Glomerular endothelial cell (primary cell): ENCODE results near the gene RPUSD1. TPM values are rescaled to one million over a fixed set of nuclear protein-coding genes. Genes with fewer than 3 reads are reported as not detected.
"Not testable (repeated sequence)": the region's sequence is repeated elsewhere in the genome, so short reads cannot be mapped to it uniquely, and the experiment has no call there.

ENCODE experiments used
- DNase-seq: peaks from one replicate; pipeline ENCODE4 v3.0.0-alpha.2; 2011; ENCODE audit warnings: low read depth, low spot score; ENCODE audit errors: extremely low read depth
- total RNA-seq: library from RNA; depleted of rRNA; stranded (reverse); fragments of >200 nt; gene quantifications from 2 replicates; pipeline ENCODE4 v1.2.3, GENCODE V29; 2015

Gene RPUSD1
- total RNA-seq, 1 donor from 2014 or later, result 42.1 TPM

DNA sequence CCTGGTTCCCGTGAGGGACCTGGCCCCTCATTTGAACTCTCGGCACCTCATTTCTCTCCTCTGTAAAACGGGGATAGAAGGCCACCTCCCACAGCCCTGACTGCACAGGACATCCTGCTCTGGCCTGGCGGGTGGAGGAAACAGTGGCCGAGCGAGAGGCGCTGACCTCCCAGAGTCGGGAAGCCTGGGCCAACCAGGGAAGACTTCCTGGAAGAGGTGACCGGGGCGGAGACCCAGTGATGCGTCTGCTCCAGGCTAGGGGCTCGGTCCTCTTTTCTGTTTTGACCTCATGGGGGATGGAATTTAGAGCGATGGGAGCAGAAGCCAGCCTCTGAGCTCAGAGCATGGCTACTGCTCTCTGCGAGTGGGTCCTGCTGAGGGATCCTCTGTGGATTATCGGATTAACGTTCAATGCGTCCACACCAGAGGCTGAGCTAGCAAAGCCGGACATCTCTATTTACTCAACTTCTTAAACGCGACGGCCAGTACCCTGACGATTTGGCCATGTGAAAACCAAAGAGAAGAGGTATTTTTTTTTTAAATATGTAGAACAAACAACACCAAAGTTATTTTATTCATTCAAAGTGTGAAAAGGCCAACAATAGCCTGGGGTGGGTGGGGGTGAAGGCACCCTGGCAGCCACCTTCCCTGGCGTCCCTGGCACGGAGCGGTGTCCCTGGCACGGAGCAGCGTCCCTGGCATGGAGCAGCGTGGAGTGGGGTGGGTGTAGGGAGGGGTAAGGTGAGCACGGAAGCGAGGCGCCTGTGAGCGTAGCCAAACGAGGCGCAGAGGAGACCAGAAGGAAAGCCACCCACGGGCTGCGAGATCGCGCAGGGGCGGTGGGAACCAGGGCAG lies 36.8 kb downstream of the RPUSD1 start:
- DNase-seq, result no peak

DNA sequence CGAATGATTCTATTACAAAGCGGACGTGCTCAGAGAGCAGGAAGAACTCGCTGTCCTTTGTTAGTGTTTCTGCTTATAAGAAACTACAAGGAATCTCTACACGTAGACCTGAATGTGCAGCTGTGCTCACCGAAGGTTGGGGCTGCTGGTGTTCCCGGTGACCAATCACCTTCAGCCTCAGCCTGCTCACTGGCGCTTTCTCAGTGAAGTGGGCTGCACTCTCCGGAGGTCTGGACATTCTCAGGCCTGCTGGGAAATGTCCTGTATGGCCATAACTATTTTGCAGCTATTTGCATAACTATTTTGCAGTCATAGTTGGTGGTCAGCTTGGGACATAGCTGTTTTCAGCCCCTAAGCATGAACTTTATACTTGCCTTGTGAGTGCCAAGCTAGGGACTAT lies 37.7 kb downstream of the RPUSD1 start:
- no peak for DNase-seq

DNA sequence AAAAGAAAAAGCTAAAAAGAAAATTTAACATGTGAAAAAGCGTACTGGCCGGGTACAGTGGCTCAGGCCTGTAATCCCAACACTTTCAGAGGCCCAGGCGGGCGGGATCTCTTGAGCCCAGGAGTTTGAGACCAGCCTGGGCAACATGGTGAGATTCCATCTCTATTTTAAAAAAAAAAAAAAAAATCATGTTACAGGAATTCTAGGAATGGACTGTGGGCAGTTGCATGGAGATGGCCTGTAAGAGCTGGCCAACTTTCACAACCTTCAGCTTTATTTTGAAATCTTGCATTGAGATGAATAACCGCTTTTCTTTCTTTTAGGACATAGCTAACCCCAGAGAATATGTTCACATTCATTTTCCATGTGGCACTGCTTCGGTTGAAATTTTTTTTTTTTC lies 39.2 kb downstream of the RPUSD1 start:
- no peak for DNase-seq

DNA sequence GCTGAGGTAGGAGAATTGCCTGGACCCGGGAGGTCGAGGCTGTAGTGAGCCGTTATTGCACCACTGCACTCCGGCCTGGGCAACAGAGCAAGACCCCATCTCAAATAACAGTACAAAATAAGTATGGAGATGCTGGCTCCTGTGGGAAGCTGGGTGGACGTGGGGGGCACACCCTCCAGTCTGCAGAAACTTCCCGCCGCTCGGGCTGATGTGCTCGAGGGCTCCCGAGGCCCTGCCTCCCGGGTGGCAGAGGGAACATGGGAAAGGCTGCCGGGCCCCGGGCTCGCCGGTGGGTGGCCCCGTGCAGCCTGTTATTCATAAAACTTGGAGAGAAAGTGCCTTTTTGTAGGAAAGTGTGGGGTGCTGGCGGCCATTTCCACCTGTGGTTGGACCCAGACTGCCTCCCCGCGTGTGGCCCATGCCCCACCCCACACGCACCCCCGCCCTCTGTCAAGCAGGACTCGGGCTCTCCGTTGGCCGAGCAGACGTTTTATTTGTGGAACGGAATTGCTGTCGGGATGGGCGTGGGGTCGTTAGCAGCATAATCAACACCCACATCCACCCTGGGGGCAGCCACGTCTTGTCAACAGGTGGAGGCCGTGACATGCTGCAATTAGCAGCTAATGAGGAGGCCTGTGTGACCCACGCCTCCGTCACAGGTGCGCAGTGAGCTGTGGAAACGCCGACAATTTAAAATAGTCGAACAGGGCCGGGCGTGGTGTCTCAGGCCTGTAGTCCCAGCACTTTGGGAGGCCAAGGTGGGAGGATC lies 40.0 kb downstream of the RPUSD1 start:
- DNase-seq, result no peak

DNA sequence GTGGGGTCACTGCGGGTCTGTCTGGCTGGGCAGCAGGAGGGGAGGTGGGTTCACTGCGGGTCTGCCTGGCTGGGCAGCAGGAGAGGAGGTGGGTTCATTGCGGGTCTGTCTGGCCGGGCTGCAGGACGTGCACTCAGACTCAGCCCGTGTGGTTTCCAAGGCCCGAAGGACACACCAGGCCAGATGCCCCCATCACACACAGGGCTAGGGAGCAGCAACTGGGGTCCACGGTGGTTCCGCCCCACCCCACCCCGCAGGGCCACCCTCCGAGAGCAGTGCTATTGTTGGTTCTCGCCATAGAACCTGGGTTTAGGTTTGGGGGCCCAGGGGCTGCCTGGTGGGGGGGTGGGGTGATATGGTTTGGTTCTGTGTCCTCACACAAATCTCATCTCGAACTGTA lies 41.5 kb downstream of the RPUSD1 start:
- no peak for DNase-seq

DNA sequence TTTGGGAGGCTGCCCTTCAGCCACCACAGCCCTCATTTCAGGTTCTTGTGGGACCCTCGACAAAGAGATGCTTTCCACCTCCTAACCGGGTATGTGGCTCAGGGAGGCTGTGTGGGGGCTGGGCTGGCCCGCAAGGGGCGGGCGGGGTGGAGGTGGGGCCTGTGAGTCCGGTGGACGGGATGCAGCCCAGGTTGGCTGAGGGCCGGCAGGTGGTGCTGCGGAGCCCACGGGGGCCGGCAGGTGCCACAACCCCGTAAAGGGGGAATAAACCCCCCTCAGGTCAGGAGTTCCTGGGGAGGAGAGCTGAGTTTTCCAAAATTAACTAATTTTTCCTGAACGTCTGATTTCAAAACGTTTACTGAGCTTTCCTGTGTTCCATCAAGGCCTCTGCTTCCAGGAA lies 42.4 kb downstream of the RPUSD1 start:
- no peak for DNase-seq

DNA sequence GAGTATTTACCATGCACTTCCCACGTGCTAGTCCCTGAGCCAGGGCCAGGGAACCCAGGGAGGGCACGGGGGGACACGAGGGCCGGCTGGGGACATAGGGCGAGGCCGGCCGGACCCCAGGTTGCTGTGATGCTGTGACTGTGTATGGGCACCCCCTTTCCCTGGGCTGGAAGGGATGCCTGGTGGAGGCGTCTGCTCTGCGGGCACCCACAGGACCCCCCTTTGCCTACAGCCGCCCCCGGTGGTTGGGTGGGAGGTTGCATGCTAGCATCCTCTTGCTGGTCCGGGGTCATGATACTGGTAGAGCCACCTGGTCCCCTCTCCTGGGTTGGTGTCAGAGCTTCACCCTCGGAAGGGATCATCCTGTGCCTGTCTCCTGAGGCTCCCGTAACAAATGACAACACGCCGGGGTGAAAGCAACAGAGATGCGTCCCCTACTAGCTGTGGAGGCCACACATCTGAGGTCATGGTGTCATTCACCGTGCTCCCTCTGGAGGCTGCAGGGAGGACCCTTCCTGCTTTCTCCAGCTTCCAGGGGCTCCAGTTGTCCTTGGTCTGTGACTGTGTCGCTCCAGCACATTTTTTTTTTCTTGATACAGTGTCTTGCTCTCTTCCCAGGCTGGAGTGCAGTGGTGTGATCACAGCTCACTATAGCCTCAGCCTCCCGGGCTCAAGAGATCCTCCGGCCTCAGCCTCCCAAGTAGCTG lies 44.2 kb downstream of the RPUSD1 start:
- no peak for DNase-seq

DNA sequence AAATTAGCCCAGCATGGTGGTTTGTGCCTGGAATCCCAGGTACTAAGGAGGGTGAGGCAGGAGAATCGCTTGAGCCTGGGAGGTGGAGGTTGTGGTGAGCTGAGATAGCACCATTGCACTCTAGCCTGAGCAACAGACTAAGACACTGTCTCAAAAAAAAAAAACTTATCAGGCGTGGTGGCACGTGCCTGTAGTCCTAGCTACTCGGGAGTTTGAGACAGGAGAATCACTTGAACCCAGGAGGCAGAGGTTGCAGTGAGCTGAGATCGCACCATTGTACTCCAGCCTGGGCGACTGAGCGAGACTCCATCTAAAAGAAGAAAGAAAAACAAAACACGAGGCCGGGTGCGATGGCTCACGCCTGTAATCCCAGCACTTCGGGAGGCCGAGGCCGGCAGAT lies 45.3 kb downstream of the RPUSD1 start:
- not testable (repeated sequence) for DNase-seq

DNA sequence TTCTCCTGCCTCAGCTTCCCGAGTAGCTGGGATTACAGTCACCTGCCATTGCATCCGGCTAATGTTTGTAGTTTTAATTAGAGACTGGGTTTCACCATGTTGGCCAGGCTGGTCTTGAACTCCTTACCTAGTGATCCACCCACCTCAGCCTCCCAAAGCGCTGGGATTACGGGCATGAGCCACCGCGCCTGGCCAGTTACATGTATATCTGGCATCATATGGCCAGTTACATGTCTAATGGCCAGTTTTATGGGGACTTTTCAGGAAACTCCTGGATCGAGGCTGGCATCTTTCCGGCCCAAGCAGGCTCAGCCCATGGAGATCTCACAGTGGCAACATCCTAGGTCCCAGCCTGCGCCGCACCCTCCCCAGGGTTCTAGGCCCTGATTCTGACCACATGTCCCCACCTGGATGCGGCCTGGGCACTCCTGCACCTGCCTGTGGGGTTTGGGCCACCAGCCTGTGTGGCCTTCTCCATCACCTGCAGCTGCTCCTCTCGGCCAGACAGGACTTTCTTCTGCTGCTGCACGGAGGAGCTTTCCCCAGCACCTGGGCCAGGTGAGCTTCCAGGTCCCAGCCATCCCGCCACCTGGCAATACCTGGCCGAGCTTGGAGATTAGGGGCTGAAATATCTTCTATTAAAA lies 46.1 kb downstream of the RPUSD1 start:
- no peak for DNase-seq

DNA sequence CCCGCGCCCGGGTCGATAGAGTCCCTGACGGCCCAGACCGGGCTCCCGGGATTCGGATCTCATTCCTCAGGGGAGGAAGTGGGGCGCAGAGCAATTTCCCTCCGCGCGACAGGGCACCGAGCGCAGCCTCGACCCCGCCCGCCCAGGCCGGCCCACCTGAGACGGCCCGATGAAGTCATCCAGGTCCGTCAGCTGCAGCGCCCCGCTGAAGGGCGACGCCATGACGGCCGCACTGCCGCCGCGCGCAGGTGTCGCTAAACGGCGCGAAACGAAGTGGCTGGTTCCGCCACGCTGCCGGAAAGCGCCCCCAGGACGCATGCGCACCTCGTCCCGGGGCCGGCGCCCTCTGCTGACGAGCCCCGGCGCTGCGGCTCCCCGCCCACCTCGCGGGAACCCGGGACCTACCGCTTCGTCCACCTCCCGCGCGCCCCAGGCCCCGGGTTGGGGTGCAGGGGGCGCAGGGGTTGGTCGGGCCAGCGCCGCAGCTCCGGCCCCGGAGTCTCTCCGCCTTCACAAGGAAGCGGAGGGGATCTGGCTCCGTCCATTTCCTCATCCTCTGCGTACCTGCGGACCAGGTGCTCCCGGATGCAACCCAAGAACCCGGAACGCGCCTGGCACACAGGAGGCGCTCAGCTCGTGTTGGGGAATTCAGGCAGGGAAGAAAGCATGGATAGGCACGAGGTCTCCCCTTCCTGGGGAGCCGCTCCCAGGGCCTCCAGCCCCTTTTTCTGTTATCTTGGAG lies 47.2 kb downstream of the RPUSD1 start, which contains the start of gene CIAO3:
Gene CIAO3, minus strand, starts transcription at position 234 of the 742 bp plus-strand sequence. Its CDS starts 12 bp downstream, at position 222.
- peak; percentile 16 for DNase-seq

DNA sequence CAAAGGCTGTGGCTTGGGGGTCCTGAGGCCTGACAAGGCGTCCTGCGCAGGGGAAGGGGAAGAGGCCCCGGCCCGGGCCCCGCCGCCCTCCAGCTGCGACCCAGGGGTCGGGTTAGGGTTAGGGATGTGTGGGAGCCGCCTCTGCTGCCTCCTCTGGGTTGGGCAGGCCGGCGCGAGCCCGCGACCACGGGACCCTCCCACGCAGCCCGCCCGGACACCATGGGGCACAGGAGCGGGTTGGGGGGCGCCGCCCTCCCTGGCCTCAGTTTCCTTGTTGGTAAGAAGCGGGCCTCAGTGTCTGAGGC lies 47.8 kb downstream of the RPUSD1 start:
- no peak for DNase-seq

DNA sequence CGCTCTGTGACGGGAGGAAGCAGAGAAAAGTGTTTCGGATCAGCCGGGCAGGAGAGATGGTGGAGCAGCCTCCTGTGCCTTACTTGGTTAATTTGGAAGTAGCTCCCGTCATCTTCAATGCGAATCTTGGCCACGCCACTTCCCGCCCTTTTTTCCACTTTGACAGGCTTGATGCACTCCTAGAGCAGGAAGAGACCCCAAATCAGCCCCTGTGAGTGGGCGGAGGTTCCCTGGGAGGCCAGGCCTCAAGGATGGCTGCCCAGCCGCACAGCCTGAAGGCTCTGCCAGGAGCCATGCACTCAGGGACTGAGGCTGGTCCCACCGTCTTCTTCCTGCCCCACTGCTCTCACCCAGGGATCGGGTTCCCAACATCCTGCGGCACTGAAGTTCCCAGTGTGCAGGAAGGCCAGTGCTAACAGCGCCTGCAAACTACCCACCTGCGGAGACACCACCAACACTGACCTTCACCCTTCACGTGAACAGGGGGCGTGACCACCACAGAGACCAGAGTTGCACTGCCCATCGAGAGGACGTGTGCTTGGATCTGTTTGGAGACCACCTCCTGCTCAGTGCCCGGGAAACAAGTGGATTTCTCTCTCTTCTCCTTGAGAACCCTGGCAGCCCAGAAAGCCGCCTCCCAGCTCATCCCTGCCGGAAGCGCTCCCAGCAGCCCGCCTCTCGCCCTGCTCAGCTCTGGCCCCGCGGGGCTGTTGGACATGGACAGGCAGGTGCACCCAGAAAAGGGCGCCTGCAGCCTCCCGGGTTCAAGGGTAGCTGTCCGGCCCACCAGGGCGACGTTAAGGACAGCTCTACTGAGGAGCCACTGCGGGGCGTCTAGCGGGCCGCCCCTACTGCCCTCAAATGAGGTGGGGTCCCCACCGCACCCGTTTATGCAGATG lies 48.4 kb downstream of the RPUSD1 start:
- no peak for DNase-seq

DNA sequence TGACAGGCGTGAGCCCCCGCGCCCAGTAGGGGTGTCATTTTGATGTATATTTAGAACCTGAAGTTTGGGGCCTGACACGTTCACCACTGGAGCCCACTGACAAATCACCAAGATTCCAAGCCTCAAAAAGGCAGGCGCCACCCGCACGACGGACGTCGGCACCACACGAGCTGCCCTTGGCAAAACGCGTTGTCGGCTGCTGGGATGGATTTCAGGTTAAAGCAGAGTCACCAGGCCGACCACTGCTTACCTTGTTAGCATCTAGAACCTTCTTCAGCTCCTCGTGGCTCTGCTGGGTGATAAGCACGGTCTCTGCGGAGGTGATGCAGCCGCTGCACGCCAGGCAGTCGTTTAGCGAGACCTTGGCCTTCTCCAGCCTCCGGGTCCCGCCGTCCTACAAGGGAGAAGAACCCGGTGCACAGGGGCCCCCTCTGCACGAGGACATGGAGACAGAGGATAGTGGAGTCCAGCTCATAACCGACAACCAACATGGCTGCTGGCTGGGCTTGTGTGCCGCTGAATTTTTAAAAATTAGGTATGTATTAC lies 51.2 kb downstream of the RPUSD1 start:
- no peak for DNase-seq

DNA sequence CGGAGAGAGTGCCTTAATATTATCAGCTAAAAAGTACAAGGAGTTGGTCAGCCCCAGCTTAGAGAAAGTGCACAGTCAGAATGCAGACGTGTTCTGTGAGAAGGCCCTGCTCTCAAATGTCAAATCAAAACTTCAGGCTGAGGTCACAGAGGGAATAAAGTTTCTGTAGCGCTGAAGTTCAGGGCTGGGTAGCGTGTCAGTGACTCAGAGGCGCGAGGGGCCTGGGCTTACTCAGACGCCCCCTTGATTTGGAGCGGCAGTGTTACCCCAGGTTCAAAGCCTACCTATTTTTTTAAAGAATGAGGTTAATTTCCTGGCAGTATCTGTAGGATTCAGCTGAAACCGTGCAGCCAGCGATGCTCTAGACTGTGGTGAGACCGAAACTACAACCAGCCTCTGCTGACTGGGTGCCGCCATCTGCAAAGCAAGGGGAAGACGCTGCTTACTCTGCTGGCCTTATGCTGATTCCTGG lies 52.2 kb downstream of the RPUSD1 start:
- no peak for DNase-seq

DNA sequence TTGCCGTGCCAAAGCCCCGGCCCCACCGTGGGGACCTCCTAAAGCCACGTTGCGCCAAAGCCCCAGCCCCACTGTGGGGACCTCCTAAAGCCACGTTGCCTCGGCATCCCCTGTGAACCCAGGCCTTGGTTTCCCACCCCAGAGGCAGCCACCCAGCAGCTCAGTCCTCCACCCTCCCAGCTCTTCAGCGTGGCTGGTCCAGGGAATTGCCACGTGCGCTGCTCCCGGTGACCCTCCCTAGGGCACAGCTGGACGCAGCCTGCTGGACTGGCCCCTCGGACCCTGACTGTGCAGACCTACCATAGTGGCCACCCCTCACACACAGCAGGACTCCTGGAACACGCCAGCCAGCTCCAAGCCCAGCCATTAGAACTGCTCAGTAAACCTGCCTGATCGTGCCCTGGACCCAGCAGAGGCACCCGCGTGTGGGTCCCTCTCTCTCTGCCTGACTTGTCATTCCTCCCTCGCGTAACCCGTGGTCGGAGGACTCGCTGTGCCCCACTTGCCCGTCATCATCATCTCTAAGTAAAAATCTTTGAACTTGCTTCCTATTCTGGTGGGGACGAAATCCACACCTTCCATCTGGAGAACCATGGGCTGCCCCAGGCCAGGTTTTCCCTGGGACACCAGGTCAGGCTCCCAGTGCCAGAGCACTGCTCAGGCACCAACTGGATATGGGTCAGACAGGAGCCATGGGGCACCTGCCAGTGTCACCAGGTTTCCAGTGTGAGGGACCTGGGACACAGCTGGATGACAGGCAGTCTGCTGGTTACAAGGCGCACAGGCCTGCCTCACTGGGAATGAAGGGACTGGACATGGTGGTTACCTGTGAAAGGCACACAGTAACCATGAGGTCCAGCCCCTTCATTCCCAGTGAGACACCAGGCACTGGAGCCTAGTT lies 53.0 kb downstream of the RPUSD1 start:
- no peak for DNase-seq
